ENCODE data around the gene OSBPL2. TPM values are rescaled to one million over a fixed set of nuclear protein-coding genes. Genes with fewer than 3 reads are reported as not detected.

Gene OSBPL2
- total RNA-seq, 4 donors from 2014 or later = 24.3 to 35.9 (median 26.3) TPM

- DNase-seq (ENCODE audit: low spot score) (no peak), ATAC-seq (ENCODE audit: low FRiP score) (no peak)
- no peak for TF ChIP-seq CTCF (IDR thresholded peaks at IDR 0.05)
These were observed 36.9 kb upstream of the OSBPL2 start for GRCh38 chr20:62201173-62202082.

- ATAC-seq (ENCODE audit: low FRiP score) = no peak
- no peak for DNase-seq (ENCODE audit: low spot score)
- no peak for TF ChIP-seq CTCF (IDR thresholded peaks at IDR 0.05)
These were observed 36.3 kb upstream of the OSBPL2 start for GRCh38 chr20:62202083-62202395.

- DNase-seq (ENCODE audit: low spot score) (no peak), ATAC-seq (ENCODE audit: low FRiP score) (no peak)
- no peak for TF ChIP-seq CTCF (IDR thresholded peaks at IDR 0.05)
These were observed 35.5 kb upstream of the OSBPL2 start for GRCh38 chr20:62202676-62203377.

GRCh38 chr20:62203378-62204030 is 34.8 kb upstream of the OSBPL2 start:
- no peak for ATAC-seq (ENCODE audit: low FRiP score)
- no peak for TF ChIP-seq CTCF (IDR thresholded peaks at IDR 0.05)
- no peak for DNase-seq (ENCODE audit: low spot score)

GRCh38 chr20:62205618-62206387 is 32.5 kb upstream of the OSBPL2 start:
- ATAC-seq (ENCODE audit: low FRiP score) (no peak), DNase-seq (ENCODE audit: low spot score) (no peak)
- TF ChIP-seq CTCF (IDR thresholded peaks at IDR 0.05) = no peak

GRCh38 chr20:62206388-62206775 is 31.9 kb upstream of the OSBPL2 start:
- ATAC-seq (ENCODE audit: low FRiP score) (no peak), DNase-seq (ENCODE audit: low spot score) (no peak)
- no peak for TF ChIP-seq CTCF (IDR thresholded peaks at IDR 0.05)

Data from omental fat pad (tissue), 4 donors.